Measurements from ENCODE around the gene NT5DC1.

- TF ChIP-seq CTCF (IDR thresholded peaks at IDR 0.05) (no peak), POLR2A (IDR thresholded peaks at IDR 0.05) (no peak)
Measured at GRCh38 chr6:116101790-116102189, 1.1 kb downstream of the NT5DC1 start.
